Measurements from ENCODE around the gene AKR1D1. TPM values are rescaled to one million over a fixed set of nuclear protein-coding genes. Genes with fewer than 3 reads are reported as not detected.

Gene AKR1D1
- total RNA-seq, 1 experiment from 2014 or later, result 0.10 TPM

- Histone ChIP-seq H3K36me3 (ENCODE audit: control insufficient read depth in 1 of 2, insufficient read depth in 2 of 2, low read length in 2 of 2) (no peaks in the 10 kb centered on the region), H3K79me2 (ENCODE audit: insufficient read depth, low read length) (no peaks in the 10 kb centered on the region), H3K4me2 (ENCODE audit: low read length) (no peak overlapping the region), H4K20me1 (ENCODE audit: insufficient read depth) (no peaks in the 10 kb centered on the region), H3K27me3 (ENCODE audit: insufficient read depth, low read length) (no peaks in the 10 kb centered on the region), H3K9me2 (ENCODE audit: insufficient read depth) (no peaks in the 10 kb centered on the region), H3K27ac (ENCODE audit: low read depth, low read length) (no peak overlapping the region), H3K9me3 (ENCODE audit: control insufficient read depth in 1 of 2, insufficient read depth in 1 of 2, low read depth in 1 of 2, low read length in 2 of 2) (no peaks in the 10 kb centered on the region), H3K4me3 (replicated peaks in 1 of 2; ENCODE audit: low read depth in 1 of 2, low read length in 2 of 2) (no peak overlapping the region), H3K4me1 (ENCODE audit: control insufficient read depth in 1 of 2, insufficient read depth in 2 of 2, low read length in 2 of 2) (peaks cover 0 to 6% of the 10 kb centered on the region in 2 experiments; a peak in 1 of 4 replicates), H3K9ac (ENCODE audit: low read length) (no peak overlapping the region), H2AFZ (ENCODE audit: low read depth, low read length, poor library complexity, severe bottlenecking) (no peak overlapping the region)
- CTCF ChIA-PET, result no interaction called here
- RAD21 ChIA-PET (ENCODE audit: low non-redundant PET in 1 of 2, low total read pairs in 2 of 2, uncharacterized antibody in 2 of 2, unreplicated experiment in 2 of 2), result no interaction called here
- TF ChIP-seq EZH2phosphoT487 (IDR thresholded peaks at IDR 0.05; ENCODE audit: borderline replicate concordance), result no peak
- no peak for TF ChIP-seq ZBTB33 (IDR thresholded peaks at IDR 0.05; ENCODE audit: extremely low read depth, insufficient replicate concordance, low read length)
- no peak for TF ChIP-seq TCF7L2 (IDR thresholded peaks at IDR 0.05; ENCODE audit: borderline replicate concordance, extremely low read depth, insufficient read depth, insufficient read length)
- TF ChIP-seq SRF (IDR thresholded peaks at IDR 0.05; ENCODE audit: low read depth), result no peak
- no peak for TF ChIP-seq ZFX (IDR thresholded peaks at IDR 0.05)
- no peak for TF ChIP-seq CEBPB (IDR thresholded peaks at IDR 0.05; ENCODE audit: low read depth)
- no peak for TF ChIP-seq ELF1 (IDR thresholded peaks at IDR 0.05; ENCODE audit: borderline replicate concordance, low read depth)
- TF ChIP-seq MAX (IDR thresholded peaks at IDR 0.05), result no peak
- TF ChIP-seq POLR2AphosphoS5 (IDR thresholded peaks at IDR 0.05; ENCODE audit: low read depth, low read length), result no peak
- TF ChIP-seq ZNF274 (IDR thresholded peaks at IDR 0.05; ENCODE audit: low read depth, low read length), result no peak
- TF ChIP-seq FOSL1 (IDR thresholded peaks at IDR 0.05; ENCODE audit: low read depth), result no peak
- no peak for TF ChIP-seq JUND (IDR thresholded peaks at IDR 0.05)
- no peak for TF ChIP-seq CBX3 (IDR thresholded peaks at IDR 0.05; ENCODE audit: low read depth)
- no peak for TF ChIP-seq EGR1 (IDR thresholded peaks at IDR 0.05; ENCODE audit: low read depth)
- TF ChIP-seq CTCF (IDR thresholded peaks at IDR 0.05 in 2 of 3, conservative IDR thresholded peaks at IDR 0.05 in 1 of 3; ENCODE audit: borderline replicate concordance in 1 of 3, insufficient read depth in 1 of 3, low read depth in 2 of 3, low read length in 2 of 3), result no peak
- TF ChIP-seq RAD21 (IDR thresholded peaks at IDR 0.05; ENCODE audit: low read depth), result no peak
- no TSS peak for BruUV-seq (replicated peaks)
- intact Hi-C loops (cut with micrococcal nuclease), result no loop called here
- DNase-seq (ENCODE audit: low read depth, low spot score) (no peak), ATAC-seq (no peak)
- POLR2A ChIA-PET, result no interaction called here
Measured at GRCh38 chr7:138116892-138117291, 40.6 kb downstream of the AKR1D1 start.
